SKM-1 (cell line): ENCODE data around the gene NBPF11.
"Not testable (repeated sequence)": the region's sequence is repeated elsewhere in the genome, so short reads cannot be mapped to it uniquely, and the experiment has no call there.

ENCODE experiments used
- DNase-seq: peaks from one replicate; lab custom pipeline; 2025; ENCODE audit not compliant: unreplicated experiment; lab: John Stamatoyannopoulos, UW

Gene NBPF11

GRCh38 chr1:148151371-148151819 is 686 bp downstream of the NBPF11 start:
- not testable (repeated sequence) for DNase-seq

DNA sequence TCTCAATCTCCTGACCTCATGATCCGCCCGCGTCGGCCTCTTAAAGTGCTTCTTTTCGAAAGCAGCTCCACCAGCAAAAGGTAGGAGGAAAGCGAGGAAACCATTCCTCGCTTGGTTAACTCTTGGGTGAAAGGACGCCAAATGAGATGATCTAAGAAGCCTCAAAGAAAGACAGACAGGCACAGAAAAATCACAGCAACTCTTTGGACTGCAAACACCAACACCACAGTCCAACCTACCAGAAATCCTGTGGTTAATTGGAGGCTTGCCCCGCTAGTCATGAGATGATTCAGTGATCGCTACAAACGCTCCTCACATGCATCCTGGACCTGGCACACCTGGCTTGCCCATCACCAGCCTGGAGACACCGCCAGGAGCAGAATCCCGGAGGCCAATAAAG is 1.1 kb downstream of the NBPF11 start:
- DNase-seq = not testable (repeated sequence)

- not testable (repeated sequence) for DNase-seq
Observed at GRCh38 chr1:148150014-148150413, 2.1 kb downstream of the NBPF11 start.

GRCh38 chr1:148149050-148149815 is 2.8 kb downstream of the NBPF11 start:
- DNase-seq = not testable (repeated sequence)

- not testable (repeated sequence) for DNase-seq
Observed at GRCh38 chr1:148147052-148147838, 4.8 kb downstream of the NBPF11 start.

DNA sequence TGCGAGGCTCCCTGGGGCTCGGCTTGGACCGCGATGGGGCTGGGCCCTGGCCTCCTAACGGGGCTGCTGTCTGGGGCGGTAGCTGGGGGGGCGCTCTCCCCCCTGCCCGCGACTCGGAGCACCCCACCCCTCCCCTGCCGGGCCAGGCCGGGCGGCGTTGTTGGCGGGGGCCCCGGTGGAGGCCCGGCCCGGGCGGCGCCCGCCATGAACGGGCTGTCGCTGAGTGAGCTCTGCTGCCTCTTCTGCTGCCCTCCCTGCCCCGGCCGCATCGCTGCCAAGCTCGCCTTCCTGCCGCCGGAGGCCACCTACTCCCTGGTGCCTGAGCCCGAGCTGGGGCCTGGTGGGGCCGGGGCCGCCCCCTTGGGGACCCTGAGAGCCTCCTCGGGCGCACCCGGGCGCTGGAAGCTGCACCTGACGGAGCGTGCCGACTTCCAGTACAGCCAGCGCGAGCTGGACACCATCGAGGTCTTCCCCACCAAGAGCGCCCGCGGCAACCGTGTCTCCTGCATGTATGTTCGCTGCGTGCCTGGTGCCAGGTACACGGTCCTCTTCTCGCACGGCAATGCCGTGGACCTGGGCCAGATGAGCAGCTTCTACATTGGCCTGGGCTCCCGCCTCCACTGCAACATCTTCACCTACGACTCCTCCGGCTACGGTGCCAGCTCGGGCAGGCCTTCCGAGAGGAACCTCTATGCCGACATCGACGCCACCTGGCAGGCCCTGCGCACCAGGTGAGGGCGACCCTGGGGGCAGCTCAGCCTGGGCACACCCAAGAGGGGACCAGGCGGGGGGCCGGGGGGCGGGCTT is 5.7 kb downstream of the NBPF11 start:
- DNase-seq = not testable (repeated sequence)

- DNase-seq = not testable (repeated sequence)
Observed at GRCh38 chr1:148143223-148143622, 8.9 kb downstream of the NBPF11 start.

DNA sequence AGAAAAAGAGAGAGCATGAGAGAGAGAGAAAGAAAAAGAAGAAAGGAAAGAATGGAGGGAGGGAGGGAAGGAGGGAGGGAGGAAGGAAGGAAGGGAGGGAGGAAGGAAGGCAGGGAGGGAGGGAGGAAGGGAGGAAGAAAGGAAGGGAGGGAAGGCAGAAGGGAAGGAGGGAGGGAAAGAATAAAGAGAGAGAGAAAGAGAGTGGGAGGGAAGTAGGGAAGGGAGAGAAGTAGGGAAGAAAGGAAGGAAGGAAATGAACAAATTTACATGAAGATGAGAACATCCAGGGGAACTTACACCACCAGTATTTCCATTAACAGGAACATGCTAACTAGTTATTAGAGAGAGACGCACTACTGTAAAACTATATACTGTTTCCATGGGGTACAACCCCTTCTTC is 10.1 kb downstream of the NBPF11 start:
- not testable (repeated sequence) for DNase-seq

GRCh38 chr1:148138606-148139005 is 13.5 kb downstream of the NBPF11 start:
- not testable (repeated sequence) for DNase-seq

DNA sequence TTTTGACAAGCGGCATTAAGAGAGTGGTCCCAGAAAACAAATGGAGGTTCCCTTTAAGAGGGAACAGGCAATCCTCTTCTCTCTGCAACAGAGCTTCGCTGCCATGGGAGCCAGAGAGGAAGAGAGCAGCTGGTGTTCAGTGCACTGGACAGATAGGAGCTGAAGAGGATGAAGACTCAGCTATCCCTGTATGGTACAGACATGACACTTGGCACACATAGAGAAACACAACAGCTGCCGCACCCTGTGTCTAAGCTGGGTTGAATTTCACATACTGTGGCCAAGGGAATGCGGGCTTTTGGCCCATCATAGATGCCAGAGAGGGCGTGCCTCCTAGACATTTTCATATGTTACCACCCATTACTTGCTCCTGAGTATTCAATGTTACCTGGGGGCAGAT is 29.7 kb downstream of the NBPF11 start:
- DNase-seq = not testable (repeated sequence)

- not testable (repeated sequence) for DNase-seq
Observed at GRCh38 chr1:148120395-148120794, 31.7 kb downstream of the NBPF11 start.

DNA sequence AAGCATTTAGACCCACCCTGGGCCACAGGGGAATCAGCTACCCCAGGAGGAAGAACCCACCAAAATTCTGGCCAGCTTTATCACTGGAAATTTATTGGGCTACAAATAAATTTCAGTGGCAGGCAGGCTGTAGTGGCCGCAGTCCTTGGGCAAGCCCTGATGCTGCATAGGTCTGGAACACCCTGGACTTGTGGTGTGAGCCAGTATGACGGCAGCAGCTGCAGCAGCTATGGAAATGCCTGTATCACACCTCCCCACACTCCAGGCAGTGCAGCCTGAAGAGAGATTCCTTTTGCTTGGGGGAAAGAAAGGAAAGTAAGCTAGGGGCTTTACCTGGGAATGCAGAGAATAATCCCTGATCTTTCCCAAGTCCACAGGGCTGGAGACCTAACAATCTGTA is 56.3 kb downstream of the NBPF11 start:
- DNase-seq = not testable (repeated sequence)

GRCh38 chr1:148086196-148086595 is 65.9 kb downstream of the NBPF11 start:
- DNase-seq = not testable (repeated sequence)

GRCh38 chr1:148081205-148081604 is 70.9 kb downstream of the NBPF11 start:
- DNase-seq = not testable (repeated sequence)

DNA sequence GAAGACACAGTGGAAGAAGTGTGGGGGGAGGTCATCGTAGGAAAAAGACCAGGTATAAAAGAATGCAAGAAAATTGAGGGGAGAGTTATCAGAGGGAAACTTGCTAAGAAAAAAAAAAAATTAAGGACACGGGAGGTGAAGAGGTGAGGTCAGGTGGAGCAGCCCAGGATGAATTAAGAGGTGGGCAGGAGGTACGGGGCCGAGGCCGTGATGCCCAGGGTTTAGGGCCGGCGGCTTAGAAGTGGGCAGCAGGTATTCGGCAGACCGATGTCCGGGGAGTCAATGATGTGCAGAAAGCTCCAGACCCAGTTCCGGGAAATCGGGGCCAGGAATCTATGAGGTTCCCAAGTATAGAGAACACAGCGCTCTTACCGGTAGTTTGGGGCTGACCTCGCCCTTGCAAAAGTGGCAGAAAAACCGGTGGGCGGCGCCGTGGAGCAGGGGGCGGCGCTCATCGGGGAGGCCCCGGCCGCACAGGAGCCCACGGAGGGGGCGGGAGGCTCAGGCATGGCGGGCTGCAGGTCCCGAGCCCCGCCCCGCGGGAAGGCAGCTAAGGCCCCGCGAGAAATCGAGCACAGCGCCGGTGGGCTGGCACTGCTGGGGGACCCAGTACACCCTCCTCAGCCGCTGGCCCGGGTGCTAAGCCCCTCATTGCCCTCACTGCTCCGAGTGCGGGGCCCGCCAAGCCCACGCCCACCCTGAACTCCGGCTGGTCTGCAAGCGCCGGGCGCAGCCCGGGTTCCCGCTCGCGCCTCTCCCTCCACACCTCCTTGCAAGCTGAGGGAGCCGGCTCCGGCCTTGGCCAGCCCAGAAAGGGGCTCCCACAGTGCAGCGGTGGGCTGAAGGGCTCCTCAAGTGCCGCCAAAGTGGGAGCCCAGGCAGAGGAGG is 73.2 kb downstream of the NBPF11 start:
- not testable (repeated sequence) for DNase-seq

- DNase-seq = not testable (repeated sequence)
Observed at GRCh38 chr1:148078090-148078489, 74.0 kb downstream of the NBPF11 start.

GRCh38 chr1:148077458-148077857 is 74.6 kb downstream of the NBPF11 start:
- DNase-seq = not testable (repeated sequence)

DNA sequence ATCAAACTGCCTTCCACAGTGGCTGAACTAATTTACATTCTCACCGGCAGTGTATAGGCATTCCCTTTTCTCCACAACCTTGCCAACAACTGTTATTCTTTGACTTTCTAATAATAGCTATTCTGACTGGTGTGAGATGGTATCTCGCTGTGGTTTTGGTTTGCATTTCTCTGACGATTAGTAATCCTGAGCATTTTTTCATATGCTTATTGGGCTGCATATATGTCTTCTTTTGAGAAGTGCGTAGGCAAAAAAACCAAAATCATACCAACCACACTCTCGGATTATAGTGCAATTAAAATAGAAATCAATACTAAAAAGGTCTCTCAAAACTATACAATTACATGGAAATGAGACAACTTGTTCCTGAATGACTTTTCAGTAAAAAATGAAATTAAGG is 78.7 kb downstream of the NBPF11 start:
- DNase-seq = not testable (repeated sequence)

- DNase-seq = not testable (repeated sequence)
Observed at GRCh38 chr1:148068606-148069005, 83.5 kb downstream of the NBPF11 start.

DNA sequence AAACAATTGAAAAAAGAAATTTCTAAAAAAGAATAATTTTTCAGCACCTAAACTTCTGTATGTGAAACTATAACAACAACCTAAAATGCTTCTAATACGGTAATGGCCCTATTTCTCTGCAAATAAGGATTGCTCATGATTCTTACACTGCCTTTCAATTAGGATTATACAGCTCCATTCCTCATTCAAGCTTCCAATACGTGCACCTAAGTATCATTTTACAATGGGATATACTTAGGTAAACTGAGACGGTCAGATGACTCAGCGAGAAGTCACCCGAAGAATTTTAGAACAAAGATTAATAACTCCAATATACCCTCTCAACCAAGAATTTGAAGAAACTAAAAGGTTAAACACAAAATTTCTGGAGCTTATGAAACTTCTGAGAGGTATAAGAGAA is 83.9 kb downstream of the NBPF11 start:
- not testable (repeated sequence) for DNase-seq
